Raji (cell line): Measurements from ENCODE around the gene SLC27A2.

Experiments used
- POLR2A ChIP-seq: IDR thresholded peaks from 2 replicates; pipeline ENCODE4 v1.6.1; 2011; ENCODE audit warnings: low read depth, low read length, control low read depth; ENCODE audit not compliant: insufficient read depth

SLC27A2 gene

GRCh38 chr15:50262533-50262932 lies 80.5 kb downstream of the SLC27A2 start:
- no peak for TF ChIP-seq POLR2A

DNA sequence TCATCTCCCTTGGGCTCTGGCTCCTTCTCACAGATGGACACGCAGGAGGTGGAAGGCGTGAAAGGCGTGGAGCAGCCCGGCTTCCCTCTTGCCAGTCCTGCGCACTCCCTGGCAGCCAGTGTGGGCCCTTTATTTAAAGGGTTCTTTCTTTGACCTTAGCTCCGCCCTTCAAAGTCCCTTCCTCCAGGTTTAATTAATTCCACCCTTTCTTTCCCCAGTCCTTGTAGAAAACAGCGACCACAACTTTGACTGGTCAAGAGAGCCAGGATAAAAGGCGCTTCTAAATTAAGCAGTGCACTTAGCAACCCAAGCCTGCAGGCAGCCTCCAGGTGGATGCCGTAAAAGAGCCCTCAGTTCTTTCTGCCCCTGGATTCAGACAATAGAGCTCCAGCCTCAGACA lies 83.6 kb downstream of the SLC27A2 start, which contains the start of gene HDC:
HDC (minus strand) TSS at position 107 of the 400 bp plus-strand sequence; CDS start at position 4, 103 bp downstream.
- no peak for TF ChIP-seq POLR2A

- no peak for TF ChIP-seq POLR2A
Observed at GRCh38 chr15:50267577-50267976, 85.6 kb downstream of the SLC27A2 start.

DNA sequence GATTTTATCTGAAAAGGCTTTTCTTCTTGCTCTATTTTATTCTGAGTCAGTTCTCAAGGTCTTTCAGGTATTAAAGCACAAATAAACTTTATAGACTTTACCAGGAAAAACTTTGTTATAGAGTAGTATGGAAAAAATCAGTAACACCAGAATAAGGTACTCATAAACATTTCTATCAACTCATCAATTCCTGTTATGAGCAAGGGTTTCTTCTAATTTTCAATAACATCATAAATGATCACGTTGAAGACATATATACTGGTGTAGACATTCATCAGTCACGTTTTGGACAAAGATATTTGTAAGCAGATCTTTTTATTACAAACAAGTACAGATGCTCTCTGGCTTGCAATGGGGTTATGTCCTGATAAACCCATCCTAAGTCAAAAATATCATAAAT lies 93.1 kb downstream of the SLC27A2 start:
- no peak for TF ChIP-seq POLR2A

- TF ChIP-seq POLR2A = no peak
Observed at GRCh38 chr15:50275908-50276307, 93.9 kb downstream of the SLC27A2 start.

DNA sequence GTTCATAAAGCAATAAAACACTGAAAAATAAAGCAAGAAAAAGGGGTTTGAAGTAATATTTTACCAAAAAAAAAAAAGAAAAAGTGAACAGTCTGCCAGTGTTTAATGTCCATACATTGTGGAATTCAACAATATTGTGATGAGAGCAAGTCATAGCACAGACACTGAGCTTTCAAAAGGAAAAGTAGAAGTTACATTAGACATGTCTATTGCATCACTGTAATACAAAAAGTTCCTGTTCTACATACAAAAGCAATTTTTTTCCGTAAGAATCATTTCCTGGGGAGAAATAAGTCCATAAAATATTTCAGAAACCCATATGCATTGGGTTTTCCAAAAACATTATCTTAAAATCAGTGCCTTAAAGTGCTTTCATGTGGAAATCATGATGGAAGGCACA lies 95.4 kb downstream of the SLC27A2 start:
- TF ChIP-seq POLR2A = no peak

GRCh38 chr15:50278496-50278895 lies 96.5 kb downstream of the SLC27A2 start:
- TF ChIP-seq POLR2A = no peak

GRCh38 chr15:50280271-50280670 lies 98.3 kb downstream of the SLC27A2 start:
- no peak for TF ChIP-seq POLR2A

GRCh38 chr15:50281427-50281826 lies 99.4 kb downstream of the SLC27A2 start:
- no peak for TF ChIP-seq POLR2A
